OCI-LY3 (cell line): ENCODE results near the gene ANKRD55.
A peak's percentile ranks its signal among the peaks of the same experiment; 100 is the strongest.
"Not testable (repeated sequence)": the region's sequence is repeated elsewhere in the genome, so short reads cannot be mapped to it uniquely, and the experiment has no call there.

Experiments
- H2AFZ ChIP-seq: fragments of 200-600, 300-600 bp; shearing (Covaris generic); 2 replicates; pipeline ENCODE4 v1.6.0; 2014; ENCODE audit warnings: antibody characterized with exemption, low read depth, low read length
- H3K27ac ChIP-seq: fragments of 200-600, 300-600 bp; sonication (generic); 2 replicates; pipeline ENCODE4 v1.5.1; 2014; ENCODE audit warnings: mild to moderate bottlenecking, low read length, moderate library complexity, mixed read lengths
- H3K27me3 ChIP-seq: fragments of 200-600, 300-600 bp; sonication (generic); 2 replicates; pipeline ENCODE4 v1.6.1; 2014; ENCODE audit warnings: low read depth, low read length, mixed read lengths
- H3K36me3 ChIP-seq: fragments of 200-600, 300-600 bp; sonication (generic); replicated peaks from 2 replicates; pipeline ENCODE3; 2014; ENCODE audit warnings: low read depth, low read length, mixed read lengths
- H3K4me1 ChIP-seq: fragments of 300-600, 200-600 bp; sonication (generic); 2 replicates; pipeline ENCODE4 v1.6.1; 2014; ENCODE audit warnings: low read length, mixed read lengths
- H3K4me2 ChIP-seq: fragments of 200-600, 300-600 bp; sonication (generic); 2 replicates; pipeline ENCODE4 v1.6.1; 2014; ENCODE audit warnings: low read length, mixed read lengths
- H3K4me3 ChIP-seq: fragments of 300-600, 200-600 bp; sonication (generic); 2 replicates; pipeline ENCODE4 v1.5.1; 2014; ENCODE audit warnings: antibody characterized with exemption, mild to moderate bottlenecking, low read length, moderate library complexity
- H3K79me2 ChIP-seq: fragments of 300-600, 200-600 bp; shearing (Covaris generic); 2 replicates; pipeline ENCODE4 v1.6.1; 2014; ENCODE audit warnings: mild to moderate bottlenecking, low read length, mixed read lengths
- H3K9ac ChIP-seq: fragments of 300-600, 200-600 bp; shearing (Covaris generic); 2 replicates; pipeline ENCODE4 v1.6.0; 2014; ENCODE audit warnings: mild to moderate bottlenecking, low read length, moderate library complexity
- H3K9me3 ChIP-seq: fragments of 200-600, 300-600 bp; shearing (Covaris generic); 2 replicates; pipeline ENCODE4 v1.6.1; 2014; ENCODE audit warnings: low read length, mixed read lengths; ENCODE audit not compliant: insufficient read depth
- H4K20me1 ChIP-seq: fragments of 200-600, 300-600 bp; sonication (generic); 2 replicates; pipeline ENCODE4 v1.6.1; 2016; ENCODE audit warnings: low read length, mixed read lengths; ENCODE audit not compliant: insufficient read depth
- CTCF ChIP-seq: fragments of 200-600, 300-600 bp; sonication (generic); IDR thresholded peaks from 2 replicates; pipeline ENCODE4 v1.5.1; 2014; ENCODE audit warnings: antibody characterized with exemption, low read length, low read depth
- EZH2phosphoT487 ChIP-seq: fragments of 200-600 bp; shearing (Covaris generic); IDR thresholded peaks from 2 replicates; pipeline ENCODE4 v1.6.1; 2018; ENCODE audit warnings: antibody characterized with exemption, mixed run types, low read depth

The ANKRD55 gene

GRCh38 chr5:56202483-56202882 lies 30.6 kb downstream of the ANKRD55 start:
- Histone ChIP-seq H3K9me3 (no peaks in the 10 kb centered on the region), H2AFZ (no peak overlapping the region), H3K27ac (no peak overlapping the region), H4K20me1 (no peaks in the 10 kb centered on the region), H3K4me3 (no peak overlapping the region), H3K36me3 (no peaks in the 10 kb centered on the region), H3K4me1 (peaks cover 14% of the 10 kb centered on the region), H3K27me3 (no peaks in the 10 kb centered on the region), H3K9ac (no peak overlapping the region), H3K4me2 (no peak overlapping the region), H3K79me2 (no peaks in the 10 kb centered on the region)
- TF ChIP-seq EZH2phosphoT487 (no peak), CTCF (no peak)

GRCh38 chr5:56201762-56202261 lies 31.3 kb downstream of the ANKRD55 start:
- H3K4me2 ChIP-seq: not testable (repeated sequence)

GRCh38 chr5:56200971-56201666 lies 32.0 kb downstream of the ANKRD55 start:
- H2AFZ ChIP-seq: peak overlapping the region; percentile 46; the same call in 1 of the 2 replicates
- H3K4me2 ChIP-seq: peak overlapping the region; percentile 23

More at GRCh38 chr5:56201762-56202261, 31.3 kb downstream of the ANKRD55 start:
- H3K9me3 ChIP-seq, H3K9ac ChIP-seq, H4K20me1 ChIP-seq, H3K4me3 ChIP-seq, H3K27ac ChIP-seq, H3K79me2 ChIP-seq, H3K27me3 ChIP-seq, H3K36me3 ChIP-seq, H2AFZ ChIP-seq: not testable (repeated sequence)
- H3K4me1 ChIP-seq: peaks cover 14% of the 10 kb centered on the region

GRCh38 chr5:56195016-56195415 lies 38.1 kb downstream of the ANKRD55 start:
- peaks cover 20% of the 10 kb centered on the region for H3K4me1 ChIP-seq

More at GRCh38 chr5:56200971-56201666, 32.0 kb downstream of the ANKRD55 start:
- no peak for TF ChIP-seq EZH2phosphoT487
- TF ChIP-seq CTCF: peak; percentile 83
- Histone ChIP-seq H3K9me3 (no peaks in the 10 kb centered on the region), H3K9ac (no peak overlapping the region), H3K27me3 (no peaks in the 10 kb centered on the region), H3K4me3 (no peak overlapping the region), H4K20me1 (no peaks in the 10 kb centered on the region), H3K36me3 (no peaks in the 10 kb centered on the region), H3K27ac (no peak overlapping the region), H3K4me1 (peaks cover 14% of the 10 kb centered on the region), H3K79me2 (no peaks in the 10 kb centered on the region)

More at GRCh38 chr5:56195016-56195415, 38.1 kb downstream of the ANKRD55 start:
- Histone ChIP-seq H3K27ac (no peak overlapping the region), H4K20me1 (no peaks in the 10 kb centered on the region), H2AFZ (no peak overlapping the region), H3K9me3 (no peaks in the 10 kb centered on the region), H3K4me2 (no peak overlapping the region), H3K4me3 (no peak overlapping the region), H3K79me2 (no peaks in the 10 kb centered on the region), H3K9ac (no peak overlapping the region), H3K27me3 (no peaks in the 10 kb centered on the region), H3K36me3 (no peaks in the 10 kb centered on the region)
- TF ChIP-seq EZH2phosphoT487 (no peak), CTCF (no peak)
